ENCODE measurements around the gene LCK. TPM values are rescaled to one million over a fixed set of nuclear protein-coding genes. Genes with fewer than 3 reads are reported as not detected.
A peak's percentile ranks its signal among the peaks of the same experiment; 100 is the strongest.
"Not testable (repeated sequence)": the region's sequence is repeated elsewhere in the genome, so short reads cannot be mapped to it uniquely, and the experiment has no call there.

The LCK gene
- total and polyA plus RNA-seq, 5 donors, result 0.23 to 2.4 (median 1.3) TPM

GRCh38 chr1:32256473-32257226, 5.6 kb downstream of the LCK start:
- Histone ChIP-seq H3K4me1 (ENCODE audit: control insufficient read depth, insufficient read depth, low read length) (peaks cover 2% of the 10 kb centered on the region), H3K9me3 (ENCODE audit: control insufficient read depth, low read length) (no peaks in the 10 kb centered on the region), H3K27me3 (ENCODE audit: control insufficient read depth, insufficient read depth) (no peaks in the 10 kb centered on the region), H3K27ac (ENCODE audit: low read length) (no peak overlapping the region), H3K4me3 (ENCODE audit: low read length) (no peak overlapping the region)
- DNase-seq (no peak), ATAC-seq (no peak)
- intact Hi-C loops (cut with DNase I), result no loop called here
- 84% methylated on average over 9 of the region's 9 CpGs for WGBS

- Histone ChIP-seq H3K4me1 (ENCODE audit: control insufficient read depth, insufficient read depth, low read length) (peaks cover 2% of the 10 kb centered on the region), H3K9me3 (ENCODE audit: control insufficient read depth, low read length) (no peaks in the 10 kb centered on the region), H3K27me3 (ENCODE audit: control insufficient read depth, insufficient read depth) (no peaks in the 10 kb centered on the region), H3K27ac (ENCODE audit: low read length) (no peak overlapping the region), H3K4me3 (ENCODE audit: low read length) (no peak overlapping the region)
- DNase-seq, result no peak
- WGBS, result 94% methylated on average over 6 of the region's 6 CpGs
- intact Hi-C loops (cut with DNase I), result no loop called here
- ATAC-seq, result no peak
Observed at GRCh38 chr1:32257227-32257508, 6.1 kb downstream of the LCK start.

- H3K4me3 ChIP-seq (ENCODE audit: low read length); intact Hi-C loops (cut with DNase I); H3K27me3 ChIP-seq (ENCODE audit: control insufficient read depth, insufficient read depth); H3K27ac ChIP-seq (ENCODE audit: low read length); H3K9me3 ChIP-seq (ENCODE audit: control insufficient read depth, low read length); DNase-seq; H3K4me1 ChIP-seq (ENCODE audit: control insufficient read depth, insufficient read depth, low read length); ATAC-seq: not testable (repeated sequence)
- WGBS, result 96% methylated on average over 4 of the region's 4 CpGs
Observed at GRCh38 chr1:32263236-32263593, 12.2 kb downstream of the LCK start.

- intact Hi-C loops (cut with DNase I), result no loop called here
Observed at GRCh38 chr1:32263744-32264143, 12.7 kb downstream of the LCK start.

GRCh38 chr1:32265846-32266245, 14.8 kb downstream of the LCK start:
- H3K9me3 ChIP-seq (ENCODE audit: control insufficient read depth, low read length), result no peaks in the 10 kb centered on the region
- intact Hi-C loops (cut with DNase I), result no loop called here
- WGBS, result 93% methylated on average over 9 of the region's 9 CpGs
- ATAC-seq (no peak), DNase-seq (no peak)
- H3K4me3 ChIP-seq (ENCODE audit: low read length), result no peak overlapping the region
- H3K27ac ChIP-seq (ENCODE audit: low read length), result no peak overlapping the region
- no peaks in the 10 kb centered on the region for H3K27me3 ChIP-seq (ENCODE audit: control insufficient read depth, insufficient read depth)
- no peaks in the 10 kb centered on the region for H3K4me1 ChIP-seq (ENCODE audit: control insufficient read depth, insufficient read depth, low read length)

More at GRCh38 chr1:32263744-32264143, 12.7 kb downstream of the LCK start:
- no peak overlapping the region for H3K4me3 ChIP-seq (ENCODE audit: low read length)
- DNase-seq (no peak), ATAC-seq (no peak)
- no peaks in the 10 kb centered on the region for H3K4me1 ChIP-seq (ENCODE audit: control insufficient read depth, insufficient read depth, low read length)
- no peaks in the 10 kb centered on the region for H3K9me3 ChIP-seq (ENCODE audit: control insufficient read depth, low read length)
- no peaks in the 10 kb centered on the region for H3K27me3 ChIP-seq (ENCODE audit: control insufficient read depth, insufficient read depth)
- H3K27ac ChIP-seq (ENCODE audit: low read length), result no peak overlapping the region
- 85% methylated on average over 4 of the region's 4 CpGs for WGBS

- intact Hi-C loops (cut with DNase I), result no loop called here
- 46% methylated on average over 7 of the region's 7 CpGs for WGBS
- Histone ChIP-seq H3K4me1 (ENCODE audit: control insufficient read depth, insufficient read depth, low read length) (no peaks in the 10 kb centered on the region), H3K27me3 (ENCODE audit: control insufficient read depth, insufficient read depth) (no peaks in the 10 kb centered on the region), H3K4me3 (ENCODE audit: low read length) (no peak overlapping the region), H3K27ac (ENCODE audit: low read length) (no peak overlapping the region), H3K9me3 (ENCODE audit: control insufficient read depth, low read length) (no peaks in the 10 kb centered on the region)
- ATAC-seq, result peak in 1 of 2 donors; percentile 31
- DNase-seq, result no peak
Observed at GRCh38 chr1:32266921-32267591, 16.0 kb downstream of the LCK start.

- H3K4me3 ChIP-seq (ENCODE audit: low read length), result no peak overlapping the region
- no peak for DNase-seq
- intact Hi-C loops (cut with DNase I), result no loop called here
Observed at GRCh38 chr1:32269744-32270143, 18.7 kb downstream of the LCK start.

GRCh38 chr1:32272557-32273390, 21.7 kb downstream of the LCK start:
- 70% methylated on average over 7 of the region's 7 CpGs for WGBS
- Histone ChIP-seq H3K4me3 (ENCODE audit: low read length) (no peak overlapping the region), H3K27me3 (ENCODE audit: control insufficient read depth, insufficient read depth) (no peaks in the 10 kb centered on the region), H3K4me1 (ENCODE audit: control insufficient read depth, insufficient read depth, low read length) (no peaks in the 10 kb centered on the region), H3K9me3 (ENCODE audit: control insufficient read depth, low read length) (no peaks in the 10 kb centered on the region), H3K27ac (ENCODE audit: low read length) (no peak overlapping the region)
- DNase-seq (no peak), ATAC-seq (no peak)
- intact Hi-C loops (cut with DNase I), result no loop called here

More at GRCh38 chr1:32269744-32270143, 18.7 kb downstream of the LCK start:
- Histone ChIP-seq H3K27me3 (ENCODE audit: control insufficient read depth, insufficient read depth) (no peaks in the 10 kb centered on the region), H3K4me1 (ENCODE audit: control insufficient read depth, insufficient read depth, low read length) (no peaks in the 10 kb centered on the region), H3K9me3 (ENCODE audit: control insufficient read depth, low read length) (no peaks in the 10 kb centered on the region), H3K27ac (ENCODE audit: low read length) (no peak overlapping the region)
- ATAC-seq, result no peak

- no peaks in the 10 kb centered on the region for H3K9me3 ChIP-seq (ENCODE audit: control insufficient read depth, low read length)
- H3K27ac ChIP-seq (ENCODE audit: low read length), result no peak overlapping the region
- H3K4me3 ChIP-seq (ENCODE audit: low read length), result no peak overlapping the region
- ATAC-seq (no peak), DNase-seq (peak in 1 of 3 donors; percentile 50)
- H3K27me3 ChIP-seq (ENCODE audit: control insufficient read depth, insufficient read depth), result no peaks in the 10 kb centered on the region
- intact Hi-C loops (cut with DNase I), result no loop called here
- H3K4me1 ChIP-seq (ENCODE audit: control insufficient read depth, insufficient read depth, low read length), result no peaks in the 10 kb centered on the region
- WGBS, result 42% methylated on average over 10 of the region's 10 CpGs
Observed at GRCh38 chr1:32273391-32274208, 22.5 kb downstream of the LCK start.

GRCh38 chr1:32274646-32275340, 23.7 kb downstream of the LCK start:
- DNase-seq (no peak), ATAC-seq (peak; percentile 8 to 11)
- Histone ChIP-seq H3K4me1 (ENCODE audit: control insufficient read depth, insufficient read depth, low read length) (no peaks in the 10 kb centered on the region), H3K4me3 (ENCODE audit: low read length) (no peak overlapping the region), H3K27me3 (ENCODE audit: control insufficient read depth, insufficient read depth) (no peaks in the 10 kb centered on the region), H3K9me3 (ENCODE audit: control insufficient read depth, low read length) (no peaks in the 10 kb centered on the region), H3K27ac (ENCODE audit: low read length) (no peak overlapping the region)
- WGBS, result 66% methylated on average over 31 of the region's 31 CpGs
- intact Hi-C loops (cut with DNase I), result no loop called here
